Hematopoietic multipotent progenitor cell treated with erythropoietin and hydrocortisone succinate and interleukin-3 and kit ligand, for 4 days (in vitro differentiated cells): ENCODE results near the gene SLC43A2.

ENCODE experiments used
- DNase-seq: peaks from one replicate; pipeline ENCODE4 v3.0.0-alpha.2; 2015

Gene SLC43A2

GRCh38 chr17:1621273-1621954 is 7.2 kb downstream of the SLC43A2 start:
- no peak for DNase-seq

- DNase-seq, result no peak
These were observed 8.1 kb downstream of the SLC43A2 start for GRCh38 chr17:1620486-1620885.

GRCh38 chr17:1617620-1618174 is 10.9 kb downstream of the SLC43A2 start:
- peak; percentile 57 for DNase-seq

GRCh38 chr17:1616101-1616500 is 12.5 kb downstream of the SLC43A2 start:
- no peak for DNase-seq

GRCh38 chr17:1612400-1612799 is 16.2 kb downstream of the SLC43A2 start:
- DNase-seq, result no peak

GRCh38 chr17:1611715-1612114 is 16.9 kb downstream of the SLC43A2 start:
- DNase-seq, result no peak

GRCh38 chr17:1608676-1609075 is 20.0 kb downstream of the SLC43A2 start:
- no peak for DNase-seq

- no peak for DNase-seq
These were observed 20.7 kb downstream of the SLC43A2 start for GRCh38 chr17:1607971-1608320.

- no peak for DNase-seq
These were observed 22.2 kb downstream of the SLC43A2 start for GRCh38 chr17:1606352-1606985.

- no peak for DNase-seq
These were observed 22.8 kb downstream of the SLC43A2 start for GRCh38 chr17:1605681-1606351.

- DNase-seq, result no peak
These were observed 23.7 kb downstream of the SLC43A2 start for GRCh38 chr17:1604831-1605528.

- DNase-seq, result no peak
These were observed 27.1 kb downstream of the SLC43A2 start for GRCh38 chr17:1601571-1601970.

GRCh38 chr17:1598399-1599095 is 30.1 kb downstream of the SLC43A2 start:
- DNase-seq, result no peak

GRCh38 chr17:1597861-1598342 is 30.7 kb downstream of the SLC43A2 start:
- no peak for DNase-seq

GRCh38 chr17:1593630-1593931 is 35.1 kb downstream of the SLC43A2 start:
- DNase-seq, result no peak

GRCh38 chr17:1592751-1593629 is 35.6 kb downstream of the SLC43A2 start:
- peak; percentile 62 for DNase-seq

GRCh38 chr17:1591474-1592090 is 37.1 kb downstream of the SLC43A2 start:
- DNase-seq, result no peak

- DNase-seq, result no peak
These were observed 37.7 kb downstream of the SLC43A2 start for GRCh38 chr17:1590747-1591473.

- peak; percentile 57 for DNase-seq
These were observed 38.4 kb downstream of the SLC43A2 start for GRCh38 chr17:1590029-1590746.
